NCI-H1417 (cell line): Measurements from ENCODE around the gene COL12A1.
"Not testable (repeated sequence)": the region's sequence is repeated elsewhere in the genome, so short reads cannot be mapped to it uniquely, and the experiment has no call there.

ENCODE experiments used
- DNase-seq, 3 experiments: peaks; one replicate each; lab custom pipeline; 2025; lab: John Stamatoyannopoulos, UW

Gene COL12A1

GRCh38 chr6:75211920-75212590, 6.2 kb upstream of the COL12A1 start:
- no peak for DNase-seq

GRCh38 chr6:75210885-75211739, 5.3 kb upstream of the COL12A1 start:
- DNase-seq, result peak; percentile 24 to 79 (median 77)

- DNase-seq, result no peak
Observed at GRCh38 chr6:75209184-75209723, 3.4 kb upstream of the COL12A1 start.

GRCh38 chr6:75208298-75209183, 2.7 kb upstream of the COL12A1 start:
- peak; percentile 72 to 87 (median 78) for DNase-seq

GRCh38 chr6:75206576-75207342, 906 bp upstream of the COL12A1 start:
- no peak for DNase-seq

- DNase-seq, result peak; percentile 26 to 47 (median 46)
Observed at GRCh38 chr6:75204959-75205775, 686 bp downstream of the COL12A1 start.

GRCh38 chr6:75204217-75204958, 1.5 kb downstream of the COL12A1 start:
- DNase-seq, result peak; percentile 38 to 70 (median 67)

- DNase-seq, result no peak
Observed at GRCh38 chr6:75203721-75204120, 2.1 kb downstream of the COL12A1 start.

- DNase-seq, result no peak
Observed at GRCh38 chr6:75202676-75203131, 3.1 kb downstream of the COL12A1 start.

- peak in 2 of 3 experiments; percentile 19 to 47 for DNase-seq
Observed at GRCh38 chr6:75201901-75202672, 3.8 kb downstream of the COL12A1 start.

GRCh38 chr6:75201021-75201420, 4.8 kb downstream of the COL12A1 start:
- DNase-seq, result no peak

- DNase-seq, result no peak
Observed at GRCh38 chr6:75199889-75200288, 6.0 kb downstream of the COL12A1 start.

- DNase-seq, result no peak
Observed at GRCh38 chr6:75196081-75196687, 9.7 kb downstream of the COL12A1 start.

GRCh38 chr6:75188221-75188925, 17.5 kb downstream of the COL12A1 start:
- no peak for DNase-seq

GRCh38 chr6:75186581-75186980, 19.3 kb downstream of the COL12A1 start:
- not testable (repeated sequence) for DNase-seq

- DNase-seq, result no peak
Observed at GRCh38 chr6:75183099-75183541, 22.7 kb downstream of the COL12A1 start.

GRCh38 chr6:75180864-75181263, 25.0 kb downstream of the COL12A1 start:
- no peak for DNase-seq
